ENCODE results near the gene IFITM10.

The IFITM10 gene

DNA sequence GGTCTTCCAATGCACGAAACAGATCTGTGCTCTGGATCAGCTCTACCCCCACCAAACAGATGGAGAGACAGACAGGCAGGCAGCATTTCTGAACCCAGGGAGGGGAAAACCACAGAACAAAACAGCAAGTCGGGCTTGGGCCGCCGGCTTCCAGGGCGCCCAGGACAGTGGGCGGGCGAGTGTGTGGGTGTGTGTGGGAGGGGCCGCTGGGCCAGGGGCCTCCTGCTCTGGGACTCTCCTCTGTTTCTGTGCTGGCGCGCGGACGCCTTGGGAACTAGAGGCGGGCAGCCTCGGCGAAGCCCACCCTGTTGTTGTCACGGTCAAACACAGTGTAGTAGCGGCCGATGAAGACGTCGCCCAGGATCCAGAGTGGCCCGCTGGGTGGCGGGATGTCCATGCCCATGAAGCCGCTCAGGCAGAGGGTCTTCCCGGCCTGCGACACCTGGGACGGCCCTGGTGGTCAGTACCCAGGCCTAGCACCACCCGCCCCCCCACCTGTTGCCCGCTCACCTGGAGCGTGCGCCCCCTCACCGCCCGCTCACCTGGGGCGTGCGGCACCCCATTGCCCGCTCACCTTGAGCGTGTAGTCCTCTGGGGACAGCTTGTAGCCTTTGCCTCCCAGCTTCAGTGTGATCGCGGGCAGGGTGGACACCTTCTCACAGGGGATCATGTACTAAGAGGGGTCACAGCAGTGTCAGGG is 3.0 kb upstream of the IFITM10 start:
- TF ChIP-seq, protein P1, sequence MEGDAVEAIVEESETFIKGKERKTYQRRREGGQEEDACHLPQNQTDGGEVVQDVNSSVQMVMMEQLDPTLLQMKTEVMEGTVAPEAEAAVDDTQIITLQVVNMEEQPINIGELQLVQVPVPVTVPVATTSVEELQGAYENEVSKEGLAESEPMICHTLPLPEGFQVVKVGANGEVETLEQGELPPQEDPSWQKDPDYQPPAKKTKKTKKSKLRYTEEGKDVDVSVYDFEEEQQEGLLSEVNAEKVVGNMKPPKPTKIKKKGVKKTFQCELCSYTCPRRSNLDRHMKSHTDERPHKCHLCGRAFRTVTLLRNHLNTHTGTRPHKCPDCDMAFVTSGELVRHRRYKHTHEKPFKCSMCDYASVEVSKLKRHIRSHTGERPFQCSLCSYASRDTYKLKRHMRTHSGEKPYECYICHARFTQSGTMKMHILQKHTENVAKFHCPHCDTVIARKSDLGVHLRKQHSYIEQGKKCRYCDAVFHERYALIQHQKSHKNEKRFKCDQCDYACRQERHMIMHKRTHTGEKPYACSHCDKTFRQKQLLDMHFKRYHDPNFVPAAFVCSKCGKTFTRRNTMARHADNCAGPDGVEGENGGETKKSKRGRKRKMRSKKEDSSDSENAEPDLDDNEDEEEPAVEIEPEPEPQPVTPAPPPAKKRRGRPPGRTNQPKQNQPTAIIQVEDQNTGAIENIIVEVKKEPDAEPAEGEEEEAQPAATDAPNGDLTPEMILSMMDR (IDR thresholded peaks at IDR 0.05; ENCODE audit: low read depth, low read length, missing control alignments): no peak
- DNase-seq (ENCODE audit: low read depth): no peak
- no peak overlapping the region for H3K4me3 ChIP-seq (ENCODE audit: low read depth, low read length)

DNA sequence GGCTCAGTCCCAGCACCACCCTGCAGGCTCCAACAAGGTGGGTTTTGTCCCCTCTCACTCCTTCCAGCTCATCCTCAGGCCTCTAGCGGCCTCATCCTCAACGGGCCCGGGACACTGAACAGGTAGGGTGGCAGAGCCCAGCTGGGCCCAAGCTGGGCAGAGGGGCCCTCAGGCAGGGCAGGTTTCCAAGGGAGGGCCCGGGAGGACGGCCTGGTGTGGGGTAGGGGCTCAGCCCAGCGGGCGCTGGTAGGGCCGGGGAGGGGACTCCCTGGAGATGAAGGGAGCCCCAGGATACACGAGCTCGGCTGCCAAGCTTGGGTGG is 2.5 kb upstream of the IFITM10 start:
- TF ChIP-seq, protein P1 (IDR thresholded peaks at IDR 0.05; ENCODE audit: low read depth, low read length, missing control alignments): no peak
- no peak for DNase-seq (ENCODE audit: low read depth)
- H3K4me3 ChIP-seq (ENCODE audit: low read depth, low read length): no peak overlapping the region

DNA sequence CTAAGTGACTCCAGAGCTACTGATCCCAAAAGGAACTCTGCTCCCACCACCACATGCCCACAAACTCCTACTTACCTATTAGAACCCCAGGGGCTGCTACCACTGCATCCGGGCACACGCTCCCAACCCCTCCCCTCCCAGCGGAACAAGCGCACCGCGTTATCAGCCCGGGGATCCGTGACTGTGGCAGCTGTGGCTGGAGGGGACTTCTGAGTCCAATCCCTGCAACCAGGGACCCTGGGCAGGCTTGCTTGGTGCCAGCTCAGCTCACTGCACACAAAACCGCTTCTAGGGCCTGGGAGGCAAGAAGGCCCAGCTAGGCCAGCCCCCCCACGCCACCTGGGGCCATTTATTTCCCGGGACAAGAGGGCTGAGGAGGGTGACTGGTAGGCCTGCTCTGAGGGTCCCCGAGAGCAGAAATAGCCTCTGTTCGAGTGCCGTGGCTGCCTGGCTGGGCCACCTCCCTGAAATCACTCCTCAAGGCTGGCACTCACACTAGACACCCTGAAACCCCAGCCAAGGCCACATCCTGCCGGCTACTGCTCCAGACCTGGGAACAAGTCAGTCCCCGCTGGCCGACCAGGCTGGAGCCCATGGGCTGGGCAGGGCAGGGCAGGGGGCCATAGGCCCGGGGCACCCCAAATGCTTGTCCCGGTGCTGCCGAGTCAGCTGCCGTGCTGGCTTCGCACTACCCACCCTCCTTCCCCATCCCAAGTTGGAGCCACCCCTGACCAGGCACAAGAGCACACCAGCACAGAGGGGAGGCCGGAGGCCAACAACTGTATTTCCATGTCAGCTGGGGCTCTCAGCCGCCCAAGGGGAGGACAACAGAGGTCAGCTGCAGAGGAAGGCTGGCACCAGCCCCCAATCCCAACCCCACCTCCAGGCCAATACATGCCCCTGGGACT is 1.9 kb upstream of the IFITM10 start:
- no peak overlapping the region for H3K4me3 ChIP-seq (ENCODE audit: low read depth, low read length)
- TF ChIP-seq, protein P1 (IDR thresholded peaks at IDR 0.05; ENCODE audit: low read depth, low read length, missing control alignments): no peak
- DNase-seq (ENCODE audit: low read depth): no peak

DNA sequence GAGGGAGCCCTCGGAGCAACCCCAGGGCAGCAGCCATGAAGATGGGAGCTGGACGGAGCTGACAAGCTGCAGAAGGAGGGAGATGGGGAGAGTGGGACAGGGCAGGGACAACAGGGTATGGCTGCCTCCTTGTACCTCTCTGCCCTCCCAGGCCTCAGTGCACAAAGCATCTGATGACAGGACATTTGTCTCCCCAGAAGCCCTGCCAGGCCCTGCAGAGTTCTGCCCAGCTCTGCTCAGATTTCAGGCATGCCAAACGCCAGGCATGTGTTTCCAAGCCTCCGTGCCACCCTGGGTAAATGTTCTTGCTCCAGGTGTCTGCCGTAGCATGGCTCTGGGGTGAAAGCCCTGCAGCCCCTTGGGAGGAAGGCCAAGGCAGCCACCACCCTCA is 1.1 kb upstream of the IFITM10 start:
- TF ChIP-seq, protein P1 (IDR thresholded peaks at IDR 0.05; ENCODE audit: low read depth, low read length, missing control alignments): no peak
- H3K4me3 ChIP-seq (ENCODE audit: low read depth, low read length): no peak overlapping the region
- no peak for DNase-seq (ENCODE audit: low read depth)

DNA sequence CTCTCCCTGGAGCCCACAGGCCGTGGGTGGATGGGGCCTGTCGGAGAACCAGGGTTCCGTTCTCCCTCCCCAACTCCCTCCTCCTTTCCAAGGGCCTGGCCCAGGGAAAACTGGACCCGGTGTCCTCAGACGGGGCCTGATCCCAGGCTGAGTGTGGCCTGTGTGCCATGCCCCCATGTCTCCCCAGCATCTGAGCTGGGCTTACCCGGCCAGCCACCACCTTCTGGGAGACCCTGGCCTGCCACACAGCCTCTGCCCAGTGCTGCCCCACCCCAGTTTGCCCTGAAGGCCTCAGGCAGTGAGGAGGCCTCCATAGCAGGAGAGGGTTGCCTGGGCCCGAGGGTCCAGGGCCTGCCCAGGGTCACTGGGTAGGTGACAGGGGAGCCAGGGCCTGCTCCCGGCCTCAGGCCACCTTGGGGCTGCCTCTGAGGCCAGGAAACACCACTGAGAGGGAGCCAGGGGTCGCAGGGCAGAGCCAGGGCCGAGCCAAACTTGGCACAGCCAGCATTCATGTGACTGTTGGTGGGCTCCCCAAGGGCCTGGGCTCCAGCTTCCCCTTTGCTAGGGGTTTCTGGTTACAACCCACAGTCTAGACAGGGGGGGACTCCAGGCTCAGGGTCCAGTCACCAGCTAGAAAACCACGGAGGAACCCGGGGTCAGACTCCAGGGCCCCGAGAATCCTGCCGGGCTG is 590 bp upstream of the IFITM10 start:
- no peak for DNase-seq (ENCODE audit: low read depth)
- H3K4me3 ChIP-seq (ENCODE audit: low read depth, low read length): no peak overlapping the region
- TF ChIP-seq, protein P1 (IDR thresholded peaks at IDR 0.05; ENCODE audit: low read depth, low read length, missing control alignments): no peak

DNA sequence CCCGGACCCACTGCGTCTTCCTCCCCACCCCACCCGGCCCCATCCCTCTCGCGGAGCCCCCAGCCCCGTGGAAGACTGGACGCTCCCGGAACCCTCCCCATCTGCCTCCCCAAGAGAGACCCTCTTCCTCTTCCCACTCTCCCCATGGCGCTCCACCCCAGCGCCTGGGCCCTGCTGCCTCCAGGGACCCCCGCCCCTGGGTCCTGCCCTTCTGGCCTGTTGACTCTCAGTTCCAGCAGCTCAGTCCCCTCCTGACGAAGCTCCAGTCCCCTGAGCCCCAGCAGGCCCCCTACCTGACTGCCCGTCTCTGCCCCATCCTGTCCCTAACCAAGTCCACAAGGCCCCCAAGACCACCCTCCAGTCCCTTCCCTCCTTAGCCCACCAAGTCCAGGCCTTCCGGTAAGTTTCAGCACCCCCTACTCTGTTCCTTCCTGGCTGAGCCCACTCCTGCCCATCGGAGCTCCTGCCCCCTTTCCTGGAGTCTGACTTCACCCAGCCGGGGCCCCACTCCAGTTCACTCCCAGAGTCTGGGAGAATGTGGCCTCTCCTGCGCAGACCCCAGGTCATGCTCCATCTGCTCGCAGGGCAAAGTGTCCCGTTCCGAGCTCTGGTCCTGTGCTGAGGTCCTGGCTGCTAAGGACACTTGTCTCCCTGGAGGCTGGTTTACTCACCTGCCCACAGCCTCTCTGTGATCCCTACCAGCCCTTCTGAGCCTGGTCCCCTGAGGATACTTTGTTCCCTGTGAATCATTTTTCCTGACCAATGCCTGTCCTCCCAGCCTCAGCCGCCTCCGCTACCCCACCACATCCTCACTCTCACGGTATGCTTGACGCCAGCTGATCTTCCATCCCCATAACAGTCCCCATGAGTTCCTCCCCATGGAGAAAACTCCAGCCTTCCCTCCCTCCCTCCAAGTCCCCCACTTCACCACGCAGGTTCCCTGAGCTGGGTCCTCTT is 722 bp downstream of the IFITM10 start:
- no peak overlapping the region for H3K4me3 ChIP-seq (ENCODE audit: low read depth, low read length)
- DNase-seq (ENCODE audit: low read depth): no peak
- TF ChIP-seq, protein P1 (IDR thresholded peaks at IDR 0.05; ENCODE audit: low read depth, low read length, missing control alignments): no peak
